GM12873 (cell line): ENCODE results near the gene TCF21.

Source experiments
- CTCF ChIP-seq: IDR thresholded peaks from 2 replicates; pipeline ENCODE4 v1.5.1; 2012; ENCODE audit warnings: low read depth, mild to moderate bottlenecking, moderate library complexity, low read length, control low read depth; ENCODE audit not compliant: insufficient read depth; ENCODE audit errors: missing control alignments

TCF21 gene

DNA sequence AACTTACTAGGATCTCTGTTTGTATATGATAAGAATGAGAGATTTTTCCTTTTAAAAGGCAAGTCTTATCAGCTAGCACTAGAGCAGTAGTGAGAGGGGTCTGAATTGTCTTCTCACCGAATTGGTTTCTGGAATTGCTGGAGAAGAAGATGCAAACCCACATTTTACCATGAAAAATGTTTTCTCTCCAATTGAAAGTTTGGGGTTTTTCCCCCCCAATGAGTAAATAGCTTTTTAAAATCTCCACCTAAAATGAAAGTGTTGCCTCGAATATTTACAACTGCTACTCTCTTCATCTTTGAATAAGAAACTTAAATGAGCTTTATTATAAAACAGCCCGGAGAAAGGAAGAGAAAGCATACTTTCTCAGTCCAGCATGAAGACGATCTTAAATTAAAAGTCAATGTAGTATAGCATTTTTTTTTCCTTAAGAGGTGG is 1.8 kb downstream of the TCF21 start:
- no peak for TF ChIP-seq CTCF

GRCh38 chr6:133891149-133891926 is 2.4 kb downstream of the TCF21 start:
- no peak for TF ChIP-seq CTCF

DNA sequence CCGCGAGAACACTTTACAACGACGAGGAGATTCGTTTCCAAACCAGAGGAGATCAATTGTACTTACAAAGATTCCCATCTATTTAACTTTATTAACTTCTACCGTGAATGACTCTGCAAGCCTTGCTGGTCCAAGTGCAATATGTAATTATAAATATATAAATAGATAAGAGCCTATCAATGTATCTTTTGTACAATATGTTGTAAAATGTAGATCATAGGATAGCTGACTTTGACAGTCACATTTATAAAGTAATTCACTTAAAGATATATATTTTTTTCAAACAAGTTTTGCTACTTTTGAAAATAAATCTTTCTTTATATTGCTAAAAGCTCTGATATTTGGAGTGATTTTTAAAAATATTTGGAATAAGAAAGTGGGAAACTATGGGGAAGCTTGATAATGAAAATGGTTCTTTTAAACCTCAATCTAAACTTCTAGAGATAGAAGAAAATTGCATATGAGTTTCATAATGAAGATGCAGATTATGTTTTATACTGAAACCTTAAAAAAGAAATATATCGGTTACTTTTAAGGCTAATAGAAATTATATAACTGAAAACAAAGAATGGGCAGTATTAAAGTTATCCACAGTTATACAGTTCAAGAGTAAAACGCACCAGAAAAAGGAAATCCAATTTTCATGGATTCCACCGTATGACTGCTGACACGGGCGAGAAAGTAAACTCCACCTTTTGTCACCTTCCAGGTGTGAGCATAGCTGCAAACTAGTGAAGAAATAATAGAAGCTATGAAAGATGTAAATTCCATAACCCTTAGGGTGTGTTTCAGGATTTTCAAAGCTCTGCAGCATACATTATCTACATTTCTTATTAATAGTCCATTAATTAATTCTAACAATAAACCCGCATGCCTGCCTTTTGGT is 3.3 kb downstream of the TCF21 start:
- TF ChIP-seq CTCF = no peak

DNA sequence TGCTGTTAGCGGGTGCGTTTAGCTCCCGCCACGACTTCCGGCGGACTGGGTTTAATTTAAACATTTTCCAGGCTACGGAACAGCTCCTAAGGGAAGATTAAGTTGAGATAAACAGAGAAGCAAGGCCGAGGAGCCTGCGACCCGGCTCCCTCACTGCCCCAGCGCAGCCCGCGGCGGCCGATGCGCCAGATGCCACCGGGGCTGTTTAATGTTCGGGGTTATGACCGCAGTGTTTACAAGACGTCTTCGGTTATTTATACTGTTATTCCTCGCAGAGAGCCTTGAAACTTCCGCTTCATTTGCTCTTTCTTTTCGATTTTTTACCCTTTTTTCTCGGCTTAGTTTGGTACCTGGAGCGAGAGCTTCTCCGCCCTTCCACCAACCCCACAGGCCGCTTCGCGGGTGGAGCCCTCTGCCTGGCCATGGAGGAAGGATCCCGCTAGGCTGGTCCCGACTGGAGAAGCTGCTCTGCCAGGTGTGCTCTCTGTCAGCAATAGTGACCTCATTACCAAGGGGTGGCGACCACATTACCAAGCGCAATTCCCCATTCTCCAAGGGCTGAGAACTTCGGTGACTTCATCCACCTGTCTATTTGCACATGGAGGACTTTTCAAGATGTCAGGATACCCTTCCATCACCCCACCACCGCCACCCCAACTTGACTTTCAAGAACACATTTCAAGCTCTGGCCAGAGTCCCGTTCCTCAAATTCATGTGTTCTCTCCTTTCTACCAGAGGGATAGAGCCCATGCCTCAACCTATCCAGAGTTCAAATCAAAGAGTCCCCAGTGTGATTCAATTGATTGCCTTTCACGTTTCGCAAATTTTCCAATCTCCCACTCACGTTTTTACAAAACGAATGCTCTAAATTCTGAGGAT is 4.1 kb downstream of the TCF21 start:
- TF ChIP-seq CTCF = no peak

DNA sequence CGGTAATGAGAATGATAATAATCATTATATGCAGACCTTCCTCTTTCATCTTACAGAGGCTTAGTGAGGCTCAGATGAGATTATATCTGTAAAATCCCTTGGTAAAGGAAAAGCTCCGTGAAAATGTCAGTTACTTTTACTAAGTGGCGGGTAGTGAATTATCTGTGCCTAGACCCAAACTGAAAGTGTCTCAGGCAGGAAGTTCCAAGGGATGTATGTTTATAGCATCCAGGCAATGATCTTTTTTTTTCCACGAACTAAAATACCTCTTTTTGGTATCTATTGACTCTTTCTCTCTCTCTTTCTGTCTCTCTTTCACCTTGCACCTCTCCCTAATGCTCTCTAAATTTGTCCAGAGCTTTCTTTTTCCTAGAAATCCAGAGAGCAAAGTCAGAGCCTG is 5.0 kb downstream of the TCF21 start:
- no peak for TF ChIP-seq CTCF

GRCh38 chr6:133894369-133894768 is 5.5 kb downstream of the TCF21 start:
- TF ChIP-seq CTCF = no peak
